GM12892 (cell line): ENCODE measurements around the gene YTHDC1.

Experiments
- POLR2A ChIP-seq: IDR thresholded peaks from 2 replicates; pipeline ENCODE4 v1.6.1; 2011; ENCODE audit warnings: low read depth, low read length, control low read depth
- POLR2AphosphoS5 ChIP-seq: IDR thresholded peaks from 2 replicates; pipeline ENCODE4 v1.6.1; 2011; ENCODE audit warnings: low read depth, low read length, control low read depth

DNA sequence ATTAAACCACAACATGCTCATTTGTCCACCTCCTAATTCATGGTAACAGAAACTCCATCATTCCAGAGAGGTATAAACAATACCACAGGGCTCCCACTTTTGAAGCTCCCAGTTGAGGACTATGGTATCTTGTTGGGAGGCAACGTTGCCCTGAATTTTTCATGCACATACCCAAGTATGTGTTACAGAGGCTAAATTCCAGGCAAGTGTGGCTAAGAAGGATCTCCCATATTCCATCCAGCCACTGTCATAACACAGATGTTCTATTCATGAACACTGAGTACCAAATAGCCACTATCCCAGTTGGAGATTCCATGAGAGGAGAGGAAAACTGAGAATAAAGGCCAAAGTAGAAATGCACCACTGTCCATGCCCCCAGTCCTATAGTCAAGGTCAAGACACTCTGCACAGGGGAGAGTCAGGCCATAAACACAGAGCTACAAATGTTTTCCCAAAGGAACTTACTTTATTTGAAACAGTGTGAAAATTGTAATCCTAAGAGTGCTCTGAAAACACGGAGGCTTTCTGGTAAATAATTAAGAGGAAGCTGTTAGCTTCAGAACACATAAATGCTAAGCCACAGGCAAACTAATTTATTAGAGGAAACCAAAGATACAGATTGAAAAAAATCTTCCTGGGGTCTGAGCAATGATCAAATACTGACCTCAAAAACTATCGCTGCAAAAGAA, 62.0 kb downstream of the YTHDC1 start:
- no peak for TF ChIP-seq POLR2A
- TF ChIP-seq POLR2AphosphoS5, result no peak
